HG02970 (cell line): ENCODE results near the gene EIF2B4.
"Not testable (repeated sequence)": the region's sequence is repeated elsewhere in the genome, so short reads cannot be mapped to it uniquely, and the experiment has no call there.

Experiments used
- ATAC-seq: cut with Tn5 transposase; IDR thresholded peaks from one replicate; pipeline ENCODE4 v1.9.1; 2021; ENCODE audit warnings: mild to moderate bottlenecking, moderate library complexity, moderate number of reproducible peaks; ENCODE audit not compliant: unreplicated experiment, low FRiP score

Gene EIF2B4

GRCh38 chr2:27350106-27350693 lies 19.9 kb downstream of the EIF2B4 start:
- ATAC-seq = no peak

- no peak for ATAC-seq
Observed at GRCh38 chr2:27347641-27348040, 22.5 kb downstream of the EIF2B4 start.

GRCh38 chr2:27336173-27336572 lies 34.0 kb downstream of the EIF2B4 start:
- ATAC-seq = no peak

- ATAC-seq = no peak
Observed at GRCh38 chr2:27335311-27335710, 34.8 kb downstream of the EIF2B4 start.

- ATAC-seq = no peak
Observed at GRCh38 chr2:27324720-27325119, 45.4 kb downstream of the EIF2B4 start.

GRCh38 chr2:27323596-27324285 lies 46.4 kb downstream of the EIF2B4 start:
- ATAC-seq = no peak

- peak; percentile 86 for ATAC-seq
Observed at GRCh38 chr2:27322766-27323595, 47.2 kb downstream of the EIF2B4 start, which contains the start of gene MPV17. Gene MPV17 (minus strand): TSS chr2:27323097. CDS start chr2:27322517, 580 bp downstream.

- ATAC-seq = no peak
Observed at GRCh38 chr2:27322301-27322765, 47.8 kb downstream of the EIF2B4 start.

- ATAC-seq = no peak
Observed at GRCh38 chr2:27320958-27321543, 49.1 kb downstream of the EIF2B4 start.

- ATAC-seq = not testable (repeated sequence)
Observed at GRCh38 chr2:27319839-27320238, 50.3 kb downstream of the EIF2B4 start.

- ATAC-seq = no peak
Observed at GRCh38 chr2:27316655-27317412, 53.3 kb downstream of the EIF2B4 start.

GRCh38 chr2:27315122-27315521 lies 55.0 kb downstream of the EIF2B4 start:
- no peak for ATAC-seq

- no peak for ATAC-seq
Observed at GRCh38 chr2:27314709-27315108, 55.4 kb downstream of the EIF2B4 start.
